ENCODE measurements around the gene TP53. TPM values are rescaled to one million over a fixed set of nuclear protein-coding genes. Genes with fewer than 3 reads are reported as not detected.
A peak's percentile ranks its signal among the peaks of the same experiment; 100 is the strongest.

TP53 gene
- total RNA-seq, 2 donors from 2014 or later = 52.3 to 65.0 TPM

GRCh38 chr17:7716901-7717755 lies 29.8 kb upstream of the TP53 start, which contains the start of gene DNAH2:
TSS of gene DNAH2 (plus strand) at chr17:7717744. CDS start at chr17:7719735, 1,991 bp downstream.
- H3K4me3 ChIP-seq = peak within 1 kb of the TSS; percentile 38 to 41
- DNase-seq (ENCODE audit: low spot score) = peak; percentile 82
- H3K27ac ChIP-seq = peak within 1 kb of the TSS; percentile 41 to 57
- peak; percentile 19 to 61 (median 42) for TF ChIP-seq CTCF (IDR thresholded peaks at IDR 0.05)
- TF ChIP-seq POLR2A (IDR thresholded peaks at IDR 0.05) = no peak
- TF ChIP-seq POLR2AphosphoS5 (IDR thresholded peaks at IDR 0.05) = peak; percentile 68
- no peaks in the 10 kb centered on the region for H3K27me3 ChIP-seq (replicated peaks; ENCODE audit: insufficient read depth)
- H3K9me3 ChIP-seq = no peaks in the 10 kb centered on the region
- no peaks in the 10 kb centered on the region for H3K36me3 ChIP-seq
- under 1% methylated on average over 64 of the region's 64 CpGs for WGBS
- H3K4me1 ChIP-seq (replicated peaks) = no peaks in the 10 kb centered on the region
- intact Hi-C loops (cut with DNase I) = no loop called here

- Histone ChIP-seq H3K27me3 (replicated peaks; ENCODE audit: insufficient read depth) (no peaks in the 10 kb centered on the region), H3K4me3 (peak overlapping the region; percentile 38 to 41), H3K36me3 (no peaks in the 10 kb centered on the region), H3K9me3 (no peaks in the 10 kb centered on the region), H3K27ac (peak overlapping the region; percentile 41 to 57), H3K4me1 (replicated peaks) (no peaks in the 10 kb centered on the region)
- TF ChIP-seq POLR2AphosphoS5 (IDR thresholded peaks at IDR 0.05) = no peak
- no peak for TF ChIP-seq POLR2A (IDR thresholded peaks at IDR 0.05)
- no peak for TF ChIP-seq CTCF (IDR thresholded peaks at IDR 0.05)
- no peak for DNase-seq (ENCODE audit: low spot score)
- 38% methylated on average over 20 of the region's 20 CpGs for WGBS
- intact Hi-C loops (cut with DNase I) = no loop called here
Measured at GRCh38 chr17:7715936-7716886, 28.9 kb upstream of the TP53 start.

- no peak for DNase-seq (ENCODE audit: low spot score)
- Histone ChIP-seq H3K36me3 (no peaks in the 10 kb centered on the region), H3K9me3 (no peaks in the 10 kb centered on the region), H3K4me1 (replicated peaks) (no peaks in the 10 kb centered on the region), H3K4me3 (no peak overlapping the region), H3K27ac (no peak overlapping the region), H3K27me3 (replicated peaks; ENCODE audit: insufficient read depth) (no peaks in the 10 kb centered on the region)
- intact Hi-C loops (cut with DNase I) = no loop called here
- TF ChIP-seq POLR2A (IDR thresholded peaks at IDR 0.05) = no peak
- no peak for TF ChIP-seq POLR2AphosphoS5 (IDR thresholded peaks at IDR 0.05)
- TF ChIP-seq CTCF (IDR thresholded peaks at IDR 0.05) = no peak
- WGBS = 72% methylated on average over 10 of the region's 10 CpGs
Measured at GRCh38 chr17:7714721-7715594, 27.7 kb upstream of the TP53 start.

DNA sequence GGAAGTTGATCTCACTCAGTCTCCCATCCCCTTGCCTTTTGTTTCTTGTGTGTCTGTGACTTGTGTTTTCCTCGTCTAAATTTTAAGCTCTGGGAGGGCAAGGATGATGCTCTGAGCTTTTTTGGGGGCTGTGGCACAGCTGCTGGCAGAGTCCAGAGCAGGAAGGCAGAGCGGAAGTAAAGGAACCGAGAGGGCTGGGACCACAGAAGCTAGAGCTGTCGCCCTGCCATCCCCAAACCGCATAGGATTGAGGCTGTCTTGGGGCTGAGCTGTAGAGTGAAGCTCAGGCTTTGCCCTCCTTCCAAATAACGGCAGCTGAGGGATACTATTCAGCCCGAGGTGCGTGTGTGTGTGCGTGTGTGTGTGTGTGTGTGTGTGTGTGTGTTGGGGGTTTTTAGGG lies 26.5 kb upstream of the TP53 start:
- no peak for DNase-seq (ENCODE audit: low spot score)
- no peaks in the 10 kb centered on the region for H3K27me3 ChIP-seq (replicated peaks; ENCODE audit: insufficient read depth)
- no peaks in the 10 kb centered on the region for H3K4me1 ChIP-seq (replicated peaks)
- no peak overlapping the region for H3K27ac ChIP-seq
- no peak for TF ChIP-seq CTCF (IDR thresholded peaks at IDR 0.05)
- TF ChIP-seq POLR2A (IDR thresholded peaks at IDR 0.05) = no peak
- no peak for TF ChIP-seq POLR2AphosphoS5 (IDR thresholded peaks at IDR 0.05)
- H3K9me3 ChIP-seq = no peaks in the 10 kb centered on the region
- 34% methylated on average over 9 of the region's 9 CpGs for WGBS
- no peaks in the 10 kb centered on the region for H3K36me3 ChIP-seq
- H3K4me3 ChIP-seq = no peak overlapping the region
- intact Hi-C loops (cut with DNase I) = no loop called here
